GM12801 (cell line): ENCODE data around the gene WRNIP1.

ENCODE experiments used
- TF ChIP-seq, protein P1 (sequence below): IDR thresholded peaks from one replicate; pipeline ENCODE4 v1.5.1; 2011; ENCODE audit warnings: control low read depth; ENCODE audit not compliant: insufficient read length; ENCODE audit errors: extremely low read depth

The WRNIP1 gene

DNA sequence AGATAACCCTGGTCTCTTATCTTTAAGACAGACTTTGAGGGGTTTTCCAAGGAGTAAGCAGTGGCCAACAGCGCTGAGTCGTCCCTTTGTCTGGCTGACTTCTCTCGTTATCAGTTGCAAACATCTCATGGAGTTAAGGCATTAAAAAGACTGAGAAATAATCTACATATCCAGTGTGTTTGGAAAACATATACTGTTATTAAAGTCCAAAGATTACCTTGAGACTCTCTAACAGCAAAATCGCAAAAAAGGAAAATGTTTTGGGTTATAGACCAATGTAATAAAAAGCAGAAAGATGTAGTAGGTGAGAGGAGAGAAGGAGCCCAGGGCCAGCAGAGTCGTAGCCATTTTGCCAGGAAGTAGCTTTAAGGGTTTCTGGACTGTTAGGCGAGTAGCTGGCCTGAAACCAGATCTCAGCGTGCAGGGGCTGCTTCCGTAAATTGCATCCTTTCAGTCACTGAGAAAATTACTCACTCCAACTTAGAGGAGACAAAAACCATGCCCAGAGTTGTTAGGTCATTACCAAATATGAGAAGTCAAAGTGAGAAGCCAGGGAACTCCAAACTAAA, 39.1 kb upstream of the WRNIP1 start:
- TF ChIP-seq, protein P1, sequence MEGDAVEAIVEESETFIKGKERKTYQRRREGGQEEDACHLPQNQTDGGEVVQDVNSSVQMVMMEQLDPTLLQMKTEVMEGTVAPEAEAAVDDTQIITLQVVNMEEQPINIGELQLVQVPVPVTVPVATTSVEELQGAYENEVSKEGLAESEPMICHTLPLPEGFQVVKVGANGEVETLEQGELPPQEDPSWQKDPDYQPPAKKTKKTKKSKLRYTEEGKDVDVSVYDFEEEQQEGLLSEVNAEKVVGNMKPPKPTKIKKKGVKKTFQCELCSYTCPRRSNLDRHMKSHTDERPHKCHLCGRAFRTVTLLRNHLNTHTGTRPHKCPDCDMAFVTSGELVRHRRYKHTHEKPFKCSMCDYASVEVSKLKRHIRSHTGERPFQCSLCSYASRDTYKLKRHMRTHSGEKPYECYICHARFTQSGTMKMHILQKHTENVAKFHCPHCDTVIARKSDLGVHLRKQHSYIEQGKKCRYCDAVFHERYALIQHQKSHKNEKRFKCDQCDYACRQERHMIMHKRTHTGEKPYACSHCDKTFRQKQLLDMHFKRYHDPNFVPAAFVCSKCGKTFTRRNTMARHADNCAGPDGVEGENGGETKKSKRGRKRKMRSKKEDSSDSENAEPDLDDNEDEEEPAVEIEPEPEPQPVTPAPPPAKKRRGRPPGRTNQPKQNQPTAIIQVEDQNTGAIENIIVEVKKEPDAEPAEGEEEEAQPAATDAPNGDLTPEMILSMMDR = no peak

DNA sequence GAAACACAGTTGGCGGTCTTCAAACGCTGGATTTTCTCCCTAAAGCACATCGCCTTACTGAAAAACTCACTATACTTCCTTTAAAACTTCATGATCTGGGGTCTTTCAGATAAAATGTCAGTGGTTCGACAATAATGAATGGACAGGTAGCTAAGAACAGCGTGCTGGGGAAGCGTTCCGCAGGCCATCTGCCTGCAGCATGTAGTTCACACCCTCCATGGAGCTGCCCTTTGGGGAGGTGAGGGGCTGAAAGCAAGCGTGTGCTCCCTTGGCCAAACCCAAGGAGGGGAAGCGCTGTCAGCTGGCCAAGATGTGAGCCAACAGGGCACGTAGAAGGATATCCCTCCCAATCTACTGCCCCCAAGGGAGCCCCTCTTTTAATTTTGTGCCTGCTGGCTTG, 35.3 kb upstream of the WRNIP1 start:
- TF ChIP-seq, protein P1 = no peak

DNA sequence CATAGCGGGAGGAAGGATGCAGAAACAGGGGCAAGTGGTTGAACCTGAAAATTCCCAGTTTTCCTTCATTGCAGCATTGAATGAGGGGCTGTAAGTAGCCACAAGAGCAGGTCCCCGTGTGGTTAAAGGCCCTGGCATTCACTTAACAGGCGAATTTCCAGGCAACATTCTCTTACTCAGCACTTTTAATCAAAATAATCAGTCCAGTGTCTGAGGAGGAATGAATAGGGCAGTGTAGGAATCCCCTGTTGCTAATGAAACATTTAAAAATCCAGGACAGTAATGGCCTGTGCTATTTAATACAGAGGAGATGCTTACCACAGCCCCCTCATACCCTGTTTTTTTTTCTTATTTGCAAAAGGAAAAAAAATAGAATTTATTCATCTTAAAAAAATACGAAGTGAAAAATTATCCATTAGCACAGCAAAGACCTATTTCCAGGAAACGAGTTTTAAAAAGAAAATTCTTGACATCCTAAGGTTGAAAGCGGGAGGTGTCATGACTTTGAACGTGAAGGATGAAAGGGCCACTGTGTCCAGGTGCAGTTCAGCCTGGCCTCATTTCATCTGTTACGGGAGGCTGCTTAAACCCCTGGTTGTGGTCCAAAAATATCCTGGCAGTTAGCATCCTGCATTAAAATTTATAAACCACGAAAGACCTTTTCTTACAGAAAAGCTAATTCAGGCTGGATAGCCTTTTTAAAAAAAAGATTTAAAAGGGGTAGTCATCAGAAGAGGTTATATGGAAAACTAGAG, 34.7 kb upstream of the WRNIP1 start:
- TF ChIP-seq, protein P1 = no peak

DNA sequence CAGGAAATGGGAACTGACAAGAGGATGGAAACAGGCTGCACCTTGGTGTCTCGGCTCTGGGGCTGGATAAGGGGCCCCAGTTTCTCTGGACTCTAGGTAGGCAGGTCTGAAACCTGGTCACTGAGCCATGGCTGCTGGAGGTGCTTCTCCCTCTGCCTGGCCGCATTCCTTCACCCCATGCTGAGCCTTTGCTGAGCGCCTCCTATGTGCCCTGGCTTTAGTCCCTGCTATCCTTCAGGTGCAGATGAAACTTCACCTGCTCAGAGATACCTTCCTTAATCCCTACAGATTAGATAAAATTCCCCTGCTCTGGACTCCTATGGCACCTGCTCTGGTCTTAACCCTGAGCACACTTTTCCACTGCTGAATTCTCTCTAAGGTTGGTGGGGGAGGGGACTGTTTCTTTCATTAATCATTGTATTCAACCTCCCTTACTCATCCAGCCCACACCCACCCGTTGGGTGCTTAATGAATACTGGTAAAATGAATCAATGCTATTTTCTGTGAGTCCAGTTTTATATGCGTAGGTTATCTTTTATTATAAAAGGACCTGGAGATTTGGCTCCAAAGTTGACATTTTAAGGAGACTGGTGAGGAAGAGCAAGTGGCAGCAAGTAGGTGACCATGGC, 33.8 kb upstream of the WRNIP1 start:
- TF ChIP-seq, protein P1 = no peak

DNA sequence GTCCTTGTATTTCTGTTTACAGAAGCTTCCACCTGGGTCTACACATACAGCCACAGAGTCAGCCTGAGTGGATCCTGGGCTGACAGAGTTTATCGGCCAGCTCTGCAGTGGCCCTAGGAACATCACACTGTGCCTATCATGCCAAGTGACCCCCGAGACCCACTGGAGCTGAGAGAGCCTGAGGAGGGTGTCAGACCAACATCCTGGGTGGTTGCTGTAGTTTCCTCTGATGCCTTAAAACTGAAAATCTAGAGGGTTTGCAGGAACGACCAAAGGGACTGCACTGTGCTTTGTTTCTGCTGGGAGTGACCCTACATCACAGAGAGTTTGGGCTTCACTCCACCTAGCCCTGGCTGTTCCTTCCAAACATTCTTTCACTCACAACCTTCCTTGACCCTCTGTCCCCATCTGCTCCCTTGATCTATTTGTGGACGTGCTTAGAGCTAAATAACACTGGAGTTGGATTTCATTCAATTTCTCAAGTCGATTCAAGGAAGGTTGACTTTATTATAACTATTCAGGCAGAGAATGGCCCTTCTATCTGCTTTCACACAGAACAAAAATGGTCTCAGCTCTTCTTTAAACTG, 32.6 kb upstream of the WRNIP1 start:
- TF ChIP-seq, protein P1 = no peak

DNA sequence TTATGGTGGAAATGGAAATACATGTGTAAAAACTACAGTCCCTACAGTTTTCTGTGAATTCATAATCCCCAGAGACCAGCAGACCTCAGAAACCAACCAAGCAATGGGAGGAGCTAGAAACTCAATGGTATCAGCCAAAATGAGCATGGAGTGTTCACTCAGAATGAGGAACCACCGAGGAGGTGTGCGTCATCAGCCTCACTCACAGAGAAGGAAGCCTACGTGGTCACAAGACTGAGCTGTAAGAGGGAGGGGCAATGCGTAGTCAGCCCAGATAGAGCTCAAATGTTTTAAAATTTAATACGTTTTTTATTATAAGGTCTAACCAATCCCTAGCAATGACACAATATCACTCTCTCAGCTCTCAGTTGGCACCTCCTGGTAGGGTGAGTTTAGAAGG, 31.9 kb upstream of the WRNIP1 start:
- TF ChIP-seq, protein P1 = no peak

DNA sequence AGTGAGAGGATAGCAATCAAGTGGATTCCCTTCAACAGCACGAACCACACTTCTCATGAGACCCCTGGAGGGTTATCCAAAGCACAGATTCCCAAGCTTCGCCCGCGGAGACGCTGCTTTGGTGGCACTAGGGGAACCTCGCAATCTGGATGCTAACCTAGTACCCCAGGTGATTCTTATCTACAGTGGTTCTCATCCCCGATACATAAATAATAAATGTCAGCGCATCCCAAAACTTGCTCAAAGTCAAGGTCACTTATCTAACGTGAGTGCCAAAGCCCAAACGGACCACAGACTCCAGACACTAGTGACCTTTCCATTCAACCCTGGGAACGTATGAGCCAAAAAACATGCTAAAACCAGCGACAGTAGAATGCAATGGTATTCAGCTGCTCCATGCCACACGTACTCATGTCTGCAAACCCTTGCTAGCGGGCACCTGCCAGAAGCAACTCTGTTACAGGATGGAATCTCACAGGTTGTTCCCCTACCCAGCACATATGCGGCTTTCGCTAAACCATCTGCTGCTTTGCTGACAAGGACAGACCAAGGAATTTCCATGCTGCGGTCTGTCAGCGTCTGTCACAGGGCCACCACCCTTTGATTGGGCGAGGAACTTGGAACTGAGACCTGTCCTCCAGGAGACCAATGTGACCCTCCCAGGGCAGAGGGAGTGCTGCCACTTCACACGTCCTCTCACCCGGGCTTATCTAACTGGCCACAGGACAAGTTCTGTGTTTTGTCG, 31.3 kb upstream of the WRNIP1 start:
- TF ChIP-seq, protein P1 = no peak
